Measurements from ENCODE around the gene RPL3. TPM values are rescaled to one million over a fixed set of nuclear protein-coding genes. Genes with fewer than 3 reads are reported as not detected.

Gene RPL3
- polyA plus RNA-seq, 4 donors, result 2,659 to 3,242 (median 3,013) TPM

GRCh38 chr22:39284142-39284980 is 35.1 kb downstream of the RPL3 start:
- DNase-seq (ENCODE audit: low read depth in 4 of 4, low spot score in 3 of 4), result no peak

DNA sequence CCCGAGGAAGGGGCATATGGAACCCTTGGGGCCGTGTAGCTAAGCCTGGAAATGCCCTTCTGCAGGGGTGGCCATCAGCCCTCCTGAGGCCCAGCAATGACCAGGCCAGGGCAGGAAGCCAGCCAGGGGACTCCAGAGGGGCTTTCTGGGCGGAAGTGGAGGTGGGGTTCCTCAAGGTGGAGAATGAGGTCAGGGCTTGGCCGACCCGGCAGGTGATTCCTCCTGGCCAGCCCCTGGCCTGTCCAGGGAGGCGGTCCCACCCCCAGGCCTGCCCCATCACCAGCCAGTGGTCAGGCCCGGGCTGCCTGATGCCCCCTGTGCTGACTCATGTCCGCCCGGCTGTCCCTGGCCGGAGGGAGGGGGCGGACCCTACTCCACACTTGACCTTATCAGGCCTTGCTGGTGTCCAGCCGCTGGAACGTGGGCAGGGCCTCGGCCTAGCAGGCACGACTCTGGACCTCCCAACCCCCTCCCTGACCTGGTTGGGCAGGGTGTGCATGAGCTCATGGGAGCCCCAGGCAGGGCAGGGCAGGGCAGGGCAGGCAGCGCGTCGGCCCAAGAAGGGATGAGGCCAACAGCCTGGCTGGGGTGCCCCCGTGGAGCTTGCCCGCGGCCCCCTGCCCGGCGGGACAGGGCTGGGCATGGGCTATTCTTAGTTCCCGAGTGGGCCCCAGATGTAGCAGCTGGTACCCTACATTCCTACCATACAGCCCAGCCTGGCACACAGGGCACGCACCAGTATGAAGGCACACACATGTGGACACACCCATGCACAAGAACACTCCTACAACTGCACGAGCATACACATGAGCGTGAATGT is 35.9 kb downstream of the RPL3 start:
- DNase-seq (ENCODE audit: low read depth in 4 of 4, low spot score in 3 of 4), result no peak

GRCh38 chr22:39282645-39283321 is 36.6 kb downstream of the RPL3 start:
- DNase-seq (ENCODE audit: low read depth in 4 of 4, low spot score in 3 of 4), result no peak

GRCh38 chr22:39281126-39281525 is 38.3 kb downstream of the RPL3 start:
- DNase-seq (ENCODE audit: low read depth in 4 of 4, low spot score in 3 of 4), result no peak

DNA sequence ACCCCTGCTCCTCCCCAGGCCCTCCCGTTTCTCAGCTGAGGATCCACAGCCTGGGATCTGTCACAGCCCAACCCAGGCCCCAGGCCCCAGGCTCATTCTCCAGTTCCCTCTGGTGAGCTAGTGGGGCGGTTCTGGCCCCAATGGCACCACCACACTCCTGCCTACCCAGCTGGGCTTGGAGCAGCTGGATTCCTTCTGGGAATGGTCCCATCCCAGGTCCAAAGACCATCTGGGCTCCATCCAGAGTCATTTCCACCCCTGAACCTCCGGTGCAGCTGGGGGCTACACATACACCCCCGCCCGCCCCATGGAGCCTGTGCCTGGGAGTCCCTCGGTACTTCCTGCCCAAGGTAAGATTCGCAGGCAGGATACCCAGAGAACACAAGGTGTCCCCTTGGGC is 39.2 kb downstream of the RPL3 start:
- DNase-seq (ENCODE audit: low read depth in 4 of 4, low spot score in 3 of 4), result no peak

DNA sequence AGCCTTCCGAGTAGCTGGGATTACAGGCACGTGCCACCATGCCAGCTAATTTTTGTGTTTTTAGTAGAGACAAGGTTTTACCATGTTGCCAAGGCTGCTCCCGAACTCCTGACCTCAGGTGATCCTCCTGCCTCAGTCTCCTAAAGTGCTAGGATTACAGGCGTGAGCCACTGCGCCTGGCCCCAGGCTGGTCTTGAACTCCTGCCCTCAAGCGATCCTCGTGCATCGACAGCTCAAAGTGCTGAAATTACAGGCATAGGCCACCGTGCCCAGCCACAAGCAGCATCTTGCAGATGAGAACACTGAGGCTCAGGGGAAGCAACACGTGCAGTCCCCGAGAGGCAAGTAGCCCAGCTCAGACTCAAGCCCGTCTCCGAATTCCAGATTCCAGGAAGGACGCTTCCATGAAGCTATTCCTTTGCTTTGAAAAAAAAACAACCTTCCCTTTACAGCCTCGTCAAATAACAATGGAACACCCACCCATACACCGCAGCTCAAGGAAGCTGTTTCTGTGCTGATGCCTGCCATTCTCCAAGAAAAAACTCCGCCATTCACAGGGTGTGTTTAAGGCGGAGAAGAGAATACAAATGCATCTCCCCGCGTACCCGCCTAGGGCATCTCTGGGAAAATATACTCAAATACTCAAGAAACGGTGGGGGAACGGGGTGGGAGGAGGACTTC is 40.1 kb downstream of the RPL3 start:
- no peak for DNase-seq (ENCODE audit: low read depth in 4 of 4, low spot score in 3 of 4)

GRCh38 chr22:39278040-39278439 is 41.4 kb downstream of the RPL3 start:
- DNase-seq (ENCODE audit: low read depth in 4 of 4, low spot score in 3 of 4), result no peak

DNA sequence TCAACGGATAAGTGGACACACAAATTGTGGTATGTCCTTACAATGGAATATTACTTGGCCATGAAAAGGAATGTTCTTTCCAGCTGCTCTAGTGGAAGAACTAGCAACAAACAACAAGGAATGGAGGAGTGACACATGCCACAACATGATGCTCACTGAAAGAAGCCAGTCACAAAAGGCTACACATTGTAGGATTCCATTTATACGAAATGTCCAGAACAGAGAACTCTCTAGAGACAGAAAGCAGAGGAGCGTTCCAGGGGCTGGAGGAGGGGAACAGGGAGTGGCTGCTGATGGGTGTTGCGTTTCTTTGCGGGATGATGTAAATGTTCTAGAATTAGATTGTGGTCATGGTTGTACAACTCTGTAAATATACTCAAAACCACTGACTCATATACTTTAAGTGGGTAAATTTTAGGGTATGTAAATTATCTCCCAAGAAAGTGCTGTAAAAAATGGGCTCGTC is 42.2 kb downstream of the RPL3 start:
- DNase-seq (ENCODE audit: low read depth in 4 of 4, low spot score in 3 of 4), result no peak

DNA sequence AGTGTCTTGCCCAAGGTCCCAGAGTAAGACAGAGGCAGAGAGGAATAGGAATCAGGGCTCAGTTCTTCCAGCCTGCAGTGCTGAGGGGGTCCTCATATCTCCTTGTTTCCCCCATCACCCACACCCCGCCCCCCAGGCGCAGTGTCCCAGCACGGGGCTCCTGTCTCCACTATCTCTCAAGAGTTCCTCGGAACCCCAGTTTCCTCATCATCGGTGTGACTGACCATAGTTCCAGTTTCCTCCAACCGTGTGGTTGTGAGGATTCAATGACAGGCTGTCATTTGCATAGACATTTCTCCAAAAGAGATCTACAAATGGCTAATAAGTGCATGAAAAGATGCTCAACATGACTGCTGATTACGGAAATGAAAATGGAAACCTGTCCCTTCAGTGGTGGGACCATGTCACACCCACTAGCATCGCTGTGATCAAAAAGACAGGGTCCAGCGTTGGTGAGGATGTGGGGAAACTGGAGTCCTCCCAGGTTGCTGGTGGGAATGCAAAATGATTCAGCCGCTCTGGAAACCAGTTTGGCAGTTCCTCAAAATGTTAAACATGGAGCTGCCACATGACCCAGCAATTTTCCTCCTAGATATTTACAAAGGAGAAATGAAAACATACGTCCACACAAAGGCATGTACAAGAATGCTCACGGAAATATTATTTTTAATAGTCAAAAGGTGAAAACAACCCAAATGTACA is 42.8 kb downstream of the RPL3 start:
- DNase-seq (ENCODE audit: low read depth in 4 of 4, low spot score in 3 of 4), result no peak

DNA sequence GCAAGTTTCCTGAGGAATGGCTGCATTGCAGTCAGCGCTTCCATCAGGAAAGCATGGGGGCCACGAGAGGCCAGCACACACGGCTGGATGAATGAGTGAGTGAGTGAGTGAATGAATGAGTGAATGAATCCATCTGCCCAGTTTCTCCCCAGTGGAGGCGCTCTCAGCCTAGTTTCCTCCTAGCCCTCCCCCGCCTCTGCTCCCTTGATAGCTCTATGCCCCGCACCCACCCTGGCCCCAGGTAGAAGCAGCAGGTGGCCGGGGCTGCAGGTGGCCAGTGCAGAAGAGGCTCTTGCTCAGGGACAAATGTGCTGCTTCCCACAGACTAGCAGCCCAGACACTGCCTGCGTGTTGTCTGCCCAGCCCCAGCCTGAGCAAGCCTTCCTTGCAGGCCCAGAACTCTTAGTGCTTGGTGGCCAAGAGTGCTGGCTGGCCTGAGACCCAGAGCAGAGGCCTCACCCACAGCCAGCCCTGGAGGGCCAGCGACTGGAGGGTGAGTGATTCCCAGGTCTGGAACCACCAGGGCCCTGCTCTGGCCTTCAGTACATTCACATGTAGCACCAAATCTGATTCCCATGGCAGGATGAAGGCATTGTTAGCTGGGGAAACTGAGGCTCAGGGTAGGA is 43.5 kb downstream of the RPL3 start:
- DNase-seq (ENCODE audit: low read depth in 4 of 4, low spot score in 3 of 4), result no peak

- no peak for DNase-seq (ENCODE audit: low read depth in 4 of 4, low spot score in 3 of 4)
Measured at GRCh38 chr22:39273950-39274887, 45.2 kb downstream of the RPL3 start.

DNA sequence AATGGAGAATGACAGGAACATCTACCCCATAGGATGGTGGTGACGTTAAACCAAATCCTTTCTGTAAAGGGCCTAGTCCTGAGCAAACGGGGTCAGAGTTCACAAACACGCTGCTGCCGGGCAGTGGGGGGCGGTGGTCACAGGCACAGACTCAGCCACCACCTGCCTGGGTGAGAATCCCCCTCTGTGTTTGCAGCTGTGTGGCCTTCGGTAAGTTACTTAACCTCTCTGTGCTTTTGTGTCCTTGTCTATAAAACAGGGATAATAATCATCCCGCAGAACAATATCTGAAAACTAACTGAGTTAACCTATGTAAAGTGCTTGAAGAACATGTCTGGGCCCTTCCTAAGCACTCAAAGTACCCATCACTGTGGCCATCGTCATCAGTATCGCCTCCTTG is 48.6 kb downstream of the RPL3 start:
- DNase-seq (ENCODE audit: low read depth in 4 of 4, low spot score in 3 of 4), result no peak

- no peak for DNase-seq (ENCODE audit: low read depth in 4 of 4, low spot score in 3 of 4)
Measured at GRCh38 chr22:39270280-39270679, 49.1 kb downstream of the RPL3 start.

- DNase-seq (ENCODE audit: low read depth in 4 of 4, low spot score in 3 of 4), result no peak
Measured at GRCh38 chr22:39269095-39269790, 50.2 kb downstream of the RPL3 start.

DNA sequence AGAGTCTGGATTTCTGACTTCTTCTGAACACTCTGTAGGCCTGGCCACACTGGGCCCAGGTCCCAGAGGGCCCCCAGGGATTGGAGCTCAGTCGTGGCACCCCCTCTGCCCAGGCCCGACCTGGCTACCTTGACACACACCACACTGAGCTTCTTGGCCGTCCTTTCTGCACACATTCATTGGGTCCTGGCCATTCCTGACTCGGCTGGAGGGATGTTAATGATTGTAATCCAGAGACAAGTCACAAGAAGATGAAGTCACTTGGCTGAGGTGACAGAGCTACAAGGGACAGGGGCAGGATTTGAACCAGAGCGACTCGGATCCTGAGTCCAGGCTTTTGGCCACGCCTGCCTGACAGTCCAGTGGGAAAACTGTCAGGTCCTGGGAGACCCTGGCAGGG is 50.8 kb downstream of the RPL3 start:
- no peak for DNase-seq (ENCODE audit: low read depth in 4 of 4, low spot score in 3 of 4)

DNA sequence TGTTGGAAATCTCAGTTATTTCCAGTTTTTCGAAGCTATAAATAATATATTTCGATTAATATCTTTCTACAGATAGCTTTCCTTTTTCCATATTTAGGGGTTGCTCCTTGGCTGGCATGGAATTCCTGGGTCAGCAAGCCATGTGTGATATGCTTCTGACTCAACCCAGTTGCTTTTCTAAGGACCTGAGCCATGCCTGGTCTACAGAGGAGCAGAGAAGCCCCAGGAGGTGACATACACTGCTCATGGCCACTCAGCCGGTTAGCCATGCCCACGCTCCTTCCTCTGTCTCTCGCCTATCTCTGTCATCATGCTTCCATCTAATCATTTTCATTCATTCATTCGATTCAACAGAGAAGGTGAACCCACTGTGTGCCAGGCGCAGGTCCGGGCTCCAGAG is 51.4 kb downstream of the RPL3 start:
- DNase-seq (ENCODE audit: low read depth in 4 of 4, low spot score in 3 of 4), result no peak

DNA sequence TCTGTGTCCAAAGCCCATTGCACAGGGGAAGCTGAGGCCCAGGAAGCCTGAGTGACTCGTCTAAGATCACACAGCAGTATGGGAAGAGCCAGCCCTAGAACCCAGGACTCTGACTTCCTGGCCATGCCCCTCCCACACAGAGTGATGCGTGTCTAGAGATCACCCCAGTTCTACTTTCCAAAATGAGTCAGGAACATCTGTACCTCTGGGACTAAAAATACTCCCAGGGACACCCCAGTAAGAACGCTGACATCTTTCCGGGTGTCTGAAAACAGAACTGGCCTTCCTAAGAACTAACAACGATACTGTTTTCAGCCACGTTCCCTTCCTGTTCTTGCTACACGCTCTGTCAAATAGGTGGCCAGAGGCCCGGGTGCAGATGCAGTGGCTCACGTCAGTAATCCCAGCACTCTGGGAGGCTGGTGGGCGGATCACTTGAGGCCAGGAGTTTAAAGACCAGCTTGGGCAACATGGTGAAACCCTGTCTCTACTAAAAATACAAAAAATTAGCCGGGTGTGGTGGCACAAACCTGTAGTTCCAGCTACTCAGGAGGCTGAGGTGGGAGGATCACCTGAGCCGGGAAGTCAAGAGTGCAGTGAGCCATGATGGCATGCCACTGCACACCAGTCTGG is 52.9 kb downstream of the RPL3 start:
- DNase-seq (ENCODE audit: low read depth in 4 of 4, low spot score in 3 of 4), result no peak

Measured in left renal pelvis (tissue), 4 donors.